Measurements from ENCODE around the gene SSR2. TPM values are rescaled to one million over a fixed set of nuclear protein-coding genes. Genes with fewer than 3 reads are reported as not detected.

The SSR2 gene
- total RNA-seq, 1 experiment from 2014 or later, result 198 TPM

GRCh38 chr1:155962599-155963211, 58.0 kb downstream of the SSR2 start:
- Mint-ChIP-seq H3K27ac (ENCODE audit: unreplicated experiment) (no peak overlapping the region), H3K9me3 (ENCODE audit: unreplicated experiment) (no peaks in the 10 kb centered on the region), H3K27me3 (ENCODE audit: insufficient read depth, unreplicated experiment) (no peaks in the 10 kb centered on the region), H3K4me1 (ENCODE audit: low read depth, unreplicated experiment) (no peaks in the 10 kb centered on the region), H3K36me3 (ENCODE audit: insufficient read depth, unreplicated experiment) (peaks cover 68% of the 10 kb centered on the region), H3K4me3 (ENCODE audit: unreplicated experiment) (no peak overlapping the region)
- intact Hi-C loops (cut with micrococcal nuclease; ENCODE audit: unreplicated experiment), result no loop called here
- Histone ChIP-seq H3K4me1 (no peaks in the 10 kb centered on the region), H3K27me3 (replicated peaks; ENCODE audit: control insufficient read depth, insufficient read depth, low read length) (no peaks in the 10 kb centered on the region), H3K36me3 (ENCODE audit: control insufficient read depth, insufficient read depth, low read length) (peaks cover 7% of the 10 kb centered on the region), H3K4me3 (ENCODE audit: low read depth, low read length) (no peak overlapping the region), H3K9me3 (no peaks in the 10 kb centered on the region)
- CTCF ChIA-PET, result no interaction called here
- POLR2A ChIA-PET, result no interaction called here
- DNase-seq, result no peak
- TF ChIP-seq CTCF (IDR thresholded peaks at IDR 0.05; ENCODE audit: insufficient read depth in 1 of 2, low read depth in 1 of 2, low read length in 1 of 2, severe bottlenecking in 1 of 2, unreplicated experiment in 1 of 2), result no peak
- BruUV-seq (replicated peaks), result no TSS peak

- no peaks in the 10 kb centered on the region for H3K27me3 ChIP-seq (replicated peaks; ENCODE audit: control insufficient read depth, insufficient read depth, low read length)
- Mint-ChIP-seq H3K4me3 (ENCODE audit: unreplicated experiment) (no peak overlapping the region), H3K27me3 (ENCODE audit: insufficient read depth, unreplicated experiment) (no peaks in the 10 kb centered on the region), H3K9me3 (ENCODE audit: unreplicated experiment) (no peaks in the 10 kb centered on the region), H3K27ac (ENCODE audit: unreplicated experiment) (no peak overlapping the region), H3K36me3 (ENCODE audit: insufficient read depth, unreplicated experiment) (peaks cover 68% of the 10 kb centered on the region), H3K4me1 (ENCODE audit: low read depth, unreplicated experiment) (no peaks in the 10 kb centered on the region)
- no peaks in the 10 kb centered on the region for H3K9me3 ChIP-seq
- POLR2A ChIA-PET, result no interaction called here
- H3K4me1 ChIP-seq, result no peaks in the 10 kb centered on the region
- peaks cover 7% of the 10 kb centered on the region for H3K36me3 ChIP-seq (ENCODE audit: control insufficient read depth, insufficient read depth, low read length)
- no peak for TF ChIP-seq CTCF (IDR thresholded peaks at IDR 0.05; ENCODE audit: insufficient read depth in 1 of 2, low read depth in 1 of 2, low read length in 1 of 2, severe bottlenecking in 1 of 2, unreplicated experiment in 1 of 2)
- intact Hi-C loops (cut with micrococcal nuclease; ENCODE audit: unreplicated experiment), result no loop called here
- no peak for DNase-seq
- no TSS peak for BruUV-seq (replicated peaks)
- H3K4me3 ChIP-seq (ENCODE audit: low read depth, low read length), result no peak overlapping the region
- CTCF ChIA-PET, result no interaction called here
These were observed 58.8 kb downstream of the SSR2 start for GRCh38 chr1:155961937-155962336.

- no peak for TF ChIP-seq CTCF (IDR thresholded peaks at IDR 0.05; ENCODE audit: insufficient read depth in 1 of 2, low read depth in 1 of 2, low read length in 1 of 2, severe bottlenecking in 1 of 2, unreplicated experiment in 1 of 2)
- no peaks in the 10 kb centered on the region for H3K27me3 ChIP-seq (replicated peaks; ENCODE audit: control insufficient read depth, insufficient read depth, low read length)
- no peak for DNase-seq
- no peaks in the 10 kb centered on the region for H3K4me1 ChIP-seq
- H3K4me3 ChIP-seq (ENCODE audit: low read depth, low read length), result no peak overlapping the region
- POLR2A ChIA-PET, result interaction anchor here (0.9 kb wide), 1 partner anchor 18 kb away, joined by 3 read pairs; the partner anchor contains the start of gene ARHGEF2
- Mint-ChIP-seq H3K9me3 (ENCODE audit: unreplicated experiment) (no peaks in the 10 kb centered on the region), H3K27ac (ENCODE audit: unreplicated experiment) (peak overlapping the region; percentile 11), H3K36me3 (ENCODE audit: insufficient read depth, unreplicated experiment) (peaks cover 77% of the 10 kb centered on the region), H3K27me3 (ENCODE audit: insufficient read depth, unreplicated experiment) (no peaks in the 10 kb centered on the region), H3K4me3 (ENCODE audit: unreplicated experiment) (no peak overlapping the region), H3K4me1 (ENCODE audit: low read depth, unreplicated experiment) (no peaks in the 10 kb centered on the region)
- no TSS peak for BruUV-seq (replicated peaks)
- no peaks in the 10 kb centered on the region for H3K9me3 ChIP-seq
- CTCF ChIA-PET, result interaction anchor here (0.6 kb wide), 1 partner anchor 48 kb away, joined by 3 read pairs; no protein-coding TSS in a partner anchor
- peaks cover 6% of the 10 kb centered on the region; the same call in 1 of the 2 replicates for H3K36me3 ChIP-seq (ENCODE audit: control insufficient read depth, insufficient read depth, low read length)
- intact Hi-C loops (cut with micrococcal nuclease; ENCODE audit: unreplicated experiment), result no loop called here
These were observed 60.5 kb downstream of the SSR2 start for GRCh38 chr1:155960081-155960745.

Other genes with a start within 250 kb of the SSR2 start
- gene GON4L, start 163.7 kb downstream of the SSR2 start, total RNA-seq (2022), result 43.7 and 47.3 TPM in 2 replicates
- gene SYT11, start 161.4 kb downstream of the SSR2 start, total RNA-seq (2022), result 0.05 TPM in 1 of 2 replicates, not detected in the other
- 21.9 and 23.0 TPM in 2 replicates for gene RIT1, start 109.6 kb downstream of the SSR2 start, total RNA-seq (2022)
- gene KHDC4, start 86.5 kb downstream of the SSR2 start, total RNA-seq (2022), result 68.5 and 72.9 TPM in 2 replicates
- gene RXFP4, start 79.3 kb downstream of the SSR2 start, total RNA-seq (2022), result not detected in 2 replicates
- gene ARHGEF2, start 42.4 kb downstream of the SSR2 start, total RNA-seq (2022), result 46.9 and 60.3 TPM in 2 replicates
- 60.9 and 65.5 TPM in 2 replicates for gene UBQLN4, start 32.8 kb upstream of the SSR2 start, total RNA-seq (2022)
- 49.4 and 49.5 TPM in 2 replicates for gene LAMTOR2, start 33.8 kb upstream of the SSR2 start, total RNA-seq (2022)
- 138 and 141 TPM in 2 replicates for gene RAB25, start 40.2 kb upstream of the SSR2 start, total RNA-seq (2022)
- 8.9 and 12.2 TPM in 2 replicates for gene MEX3A, start 61.5 kb upstream of the SSR2 start, total RNA-seq (2022)
- gene LMNA, start 93.8 kb upstream of the SSR2 start, total RNA-seq (2022), result 112 and 113 TPM in 2 replicates
- gene SEMA4A, start 132.6 kb upstream of the SSR2 start, total RNA-seq (2022), result 0.52 and 1.3 TPM in 2 replicates
- gene SLC25A44, start 173.2 kb upstream of the SSR2 start, total RNA-seq (2022), result 29.3 and 31.1 TPM in 2 replicates
- gene PMF1, start 192.1 kb upstream of the SSR2 start, total RNA-seq (2022), result 90.2 and 95.7 TPM in 2 replicates
- gene BGLAP, start 221.2 kb upstream of the SSR2 start, total RNA-seq (2022), result 1.3 and 2.0 TPM in 2 replicates
- gene PAQR6, start 227.1 kb upstream of the SSR2 start, total RNA-seq (2022), result 4.1 and 4.6 TPM in 2 replicates

Measured in Caco-2 (cell line).